ENCODE data around the gene FANCB. TPM values are rescaled to one million over a fixed set of nuclear protein-coding genes. Genes with fewer than 3 reads are reported as not detected.
A peak's percentile ranks its signal among the peaks of the same experiment; 100 is the strongest.

The FANCB gene
- total RNA-seq, 1 experiment from 2014 or later = 11.3 TPM

DNA sequence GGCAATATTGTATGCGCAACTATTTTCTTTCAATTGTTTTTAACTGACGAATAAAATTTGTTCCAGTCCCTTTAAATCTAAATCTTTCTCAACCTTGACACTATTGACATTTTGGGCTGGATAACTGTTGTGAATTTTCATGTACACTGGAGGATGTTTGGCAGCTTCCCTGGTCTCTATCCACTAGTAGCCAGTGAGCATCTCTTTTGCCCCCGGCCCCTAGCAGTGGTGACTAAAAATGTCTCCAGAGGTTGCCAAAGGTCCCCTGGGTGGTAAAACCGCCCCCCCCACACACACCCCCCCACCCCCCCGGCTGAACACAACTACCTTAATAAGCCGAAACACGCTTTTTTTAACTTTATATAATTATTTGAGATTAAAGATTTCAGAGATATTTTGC is 514 bp downstream of the FANCB start:
- BruUV-seq (replicated peaks) = no TSS peak
- peak overlapping the region; percentile 66 to 71 for H3K4me3 ChIP-seq (replicated peaks in 1 of 2; ENCODE audit: low read depth in 1 of 2, low read length in 2 of 2)
- peak overlapping the region; percentile 75 for H3K4me2 ChIP-seq (ENCODE audit: low read length)

More for the DNA sequence above, 514 bp downstream of the FANCB start:
- RAD21 ChIA-PET (ENCODE audit: low non-redundant PET in 1 of 2, low total read pairs in 2 of 2, uncharacterized antibody in 2 of 2, unreplicated experiment in 2 of 2) = no interaction called here
- no peak for ATAC-seq
- H3K9me2 ChIP-seq (ENCODE audit: insufficient read depth) = no peaks in the 10 kb centered on the region
- POLR2A ChIA-PET = no interaction called here
- no peaks in the 10 kb centered on the region for H4K20me1 ChIP-seq (ENCODE audit: insufficient read depth)
- no peaks in the 10 kb centered on the region for H3K9me3 ChIP-seq (ENCODE audit: control insufficient read depth in 1 of 2, insufficient read depth in 1 of 2, low read depth in 1 of 2, low read length in 2 of 2)
- no peaks in the 10 kb centered on the region; a peak in 1 of 4 replicates for H3K36me3 ChIP-seq (ENCODE audit: control insufficient read depth in 1 of 2, insufficient read depth in 2 of 2, low read length in 2 of 2)
- peaks cover 50% of the 10 kb centered on the region for H3K79me2 ChIP-seq (ENCODE audit: insufficient read depth, low read length)
- CTCF ChIA-PET = no interaction called here
- TF ChIP-seq CEBPB (IDR thresholded peaks at IDR 0.05; ENCODE audit: low read depth) (no peak), MAX (IDR thresholded peaks at IDR 0.05) (no peak), POLR2AphosphoS5 (IDR thresholded peaks at IDR 0.05; ENCODE audit: low read depth, low read length) (no peak), ZNF274 (IDR thresholded peaks at IDR 0.05; ENCODE audit: low read depth, low read length) (no peak), EZH2phosphoT487 (IDR thresholded peaks at IDR 0.05; ENCODE audit: borderline replicate concordance) (no peak)
- TF ChIP-seq, protein P1, sequence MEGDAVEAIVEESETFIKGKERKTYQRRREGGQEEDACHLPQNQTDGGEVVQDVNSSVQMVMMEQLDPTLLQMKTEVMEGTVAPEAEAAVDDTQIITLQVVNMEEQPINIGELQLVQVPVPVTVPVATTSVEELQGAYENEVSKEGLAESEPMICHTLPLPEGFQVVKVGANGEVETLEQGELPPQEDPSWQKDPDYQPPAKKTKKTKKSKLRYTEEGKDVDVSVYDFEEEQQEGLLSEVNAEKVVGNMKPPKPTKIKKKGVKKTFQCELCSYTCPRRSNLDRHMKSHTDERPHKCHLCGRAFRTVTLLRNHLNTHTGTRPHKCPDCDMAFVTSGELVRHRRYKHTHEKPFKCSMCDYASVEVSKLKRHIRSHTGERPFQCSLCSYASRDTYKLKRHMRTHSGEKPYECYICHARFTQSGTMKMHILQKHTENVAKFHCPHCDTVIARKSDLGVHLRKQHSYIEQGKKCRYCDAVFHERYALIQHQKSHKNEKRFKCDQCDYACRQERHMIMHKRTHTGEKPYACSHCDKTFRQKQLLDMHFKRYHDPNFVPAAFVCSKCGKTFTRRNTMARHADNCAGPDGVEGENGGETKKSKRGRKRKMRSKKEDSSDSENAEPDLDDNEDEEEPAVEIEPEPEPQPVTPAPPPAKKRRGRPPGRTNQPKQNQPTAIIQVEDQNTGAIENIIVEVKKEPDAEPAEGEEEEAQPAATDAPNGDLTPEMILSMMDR (IDR thresholded peaks at IDR 0.05 in 2 of 3, conservative IDR thresholded peaks at IDR 0.05 in 1 of 3; ENCODE audit: borderline replicate concordance in 1 of 3, insufficient read depth in 1 of 3, low read depth in 2 of 3, low read length in 2 of 3) = no peak
- TF ChIP-seq, protein P2, sequence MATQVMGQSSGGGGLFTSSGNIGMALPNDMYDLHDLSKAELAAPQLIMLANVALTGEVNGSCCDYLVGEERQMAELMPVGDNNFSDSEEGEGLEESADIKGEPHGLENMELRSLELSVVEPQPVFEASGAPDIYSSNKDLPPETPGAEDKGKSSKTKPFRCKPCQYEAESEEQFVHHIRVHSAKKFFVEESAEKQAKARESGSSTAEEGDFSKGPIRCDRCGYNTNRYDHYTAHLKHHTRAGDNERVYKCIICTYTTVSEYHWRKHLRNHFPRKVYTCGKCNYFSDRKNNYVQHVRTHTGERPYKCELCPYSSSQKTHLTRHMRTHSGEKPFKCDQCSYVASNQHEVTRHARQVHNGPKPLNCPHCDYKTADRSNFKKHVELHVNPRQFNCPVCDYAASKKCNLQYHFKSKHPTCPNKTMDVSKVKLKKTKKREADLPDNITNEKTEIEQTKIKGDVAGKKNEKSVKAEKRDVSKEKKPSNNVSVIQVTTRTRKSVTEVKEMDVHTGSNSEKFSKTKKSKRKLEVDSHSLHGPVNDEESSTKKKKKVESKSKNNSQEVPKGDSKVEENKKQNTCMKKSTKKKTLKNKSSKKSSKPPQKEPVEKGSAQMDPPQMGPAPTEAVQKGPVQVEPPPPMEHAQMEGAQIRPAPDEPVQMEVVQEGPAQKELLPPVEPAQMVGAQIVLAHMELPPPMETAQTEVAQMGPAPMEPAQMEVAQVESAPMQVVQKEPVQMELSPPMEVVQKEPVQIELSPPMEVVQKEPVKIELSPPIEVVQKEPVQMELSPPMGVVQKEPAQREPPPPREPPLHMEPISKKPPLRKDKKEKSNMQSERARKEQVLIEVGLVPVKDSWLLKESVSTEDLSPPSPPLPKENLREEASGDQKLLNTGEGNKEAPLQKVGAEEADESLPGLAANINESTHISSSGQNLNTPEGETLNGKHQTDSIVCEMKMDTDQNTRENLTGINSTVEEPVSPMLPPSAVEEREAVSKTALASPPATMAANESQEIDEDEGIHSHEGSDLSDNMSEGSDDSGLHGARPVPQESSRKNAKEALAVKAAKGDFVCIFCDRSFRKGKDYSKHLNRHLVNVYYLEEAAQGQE (IDR thresholded peaks at IDR 0.05; ENCODE audit: low read depth) = no peak
- H3K4me1 ChIP-seq (ENCODE audit: control insufficient read depth in 1 of 2, insufficient read depth in 2 of 2, low read length in 2 of 2) = peaks cover 0 to 3% of the 10 kb centered on the region in 2 experiments; a peak in 2 of 4 replicates
- intact Hi-C loops (cut with micrococcal nuclease) = no loop called here
- DNase-seq (ENCODE audit: low read depth, low spot score) = no peak
- H2AFZ ChIP-seq (ENCODE audit: low read depth, low read length, poor library complexity, severe bottlenecking) = no peak overlapping the region
- H3K27me3 ChIP-seq (ENCODE audit: insufficient read depth, low read length) = no peaks in the 10 kb centered on the region
- H3K27ac ChIP-seq (ENCODE audit: low read depth, low read length) = no peak overlapping the region
- H3K9ac ChIP-seq (ENCODE audit: low read length) = peak overlapping the region; percentile 73
